ENCODE measurements around the gene TGFBR3.

Gene TGFBR3

DNA sequence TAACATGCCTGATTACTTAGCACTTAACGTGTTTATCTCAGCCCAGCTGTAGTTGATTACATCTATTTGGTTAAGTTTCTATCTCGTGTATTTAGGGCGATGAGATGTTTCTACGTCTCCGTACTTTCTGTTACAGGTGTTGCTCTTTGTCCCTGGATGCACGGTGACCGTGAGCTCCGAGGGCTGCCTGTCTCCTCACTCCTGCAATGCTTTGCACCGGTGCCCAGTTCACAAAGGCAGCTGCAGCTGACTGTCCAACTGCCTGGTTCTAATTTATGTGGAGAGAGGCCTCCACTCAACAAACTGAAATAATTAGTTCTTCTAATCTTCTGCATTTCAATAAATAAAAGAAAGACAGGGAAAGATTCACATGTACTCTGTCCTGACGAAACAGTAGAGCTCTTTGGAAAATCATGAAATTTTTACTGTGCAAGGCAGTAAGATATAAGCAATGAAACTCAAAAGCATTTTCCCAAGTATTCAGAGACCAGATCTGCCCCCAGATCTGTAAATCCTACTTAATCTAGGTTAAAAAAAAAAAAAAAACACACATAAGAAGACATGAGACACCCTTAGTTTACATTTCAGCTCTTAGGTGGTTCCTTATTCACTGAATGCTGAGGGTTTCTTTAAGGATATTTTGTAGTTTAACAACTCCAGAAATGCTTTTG is 108.2 kb downstream of the TGFBR3 start:
- no peak for DNase-seq (ENCODE audit: low read depth)

- no peak for DNase-seq (ENCODE audit: low read depth)
Observed at GRCh38 chr1:91777196-91777595, 108.8 kb downstream of the TGFBR3 start.

DNA sequence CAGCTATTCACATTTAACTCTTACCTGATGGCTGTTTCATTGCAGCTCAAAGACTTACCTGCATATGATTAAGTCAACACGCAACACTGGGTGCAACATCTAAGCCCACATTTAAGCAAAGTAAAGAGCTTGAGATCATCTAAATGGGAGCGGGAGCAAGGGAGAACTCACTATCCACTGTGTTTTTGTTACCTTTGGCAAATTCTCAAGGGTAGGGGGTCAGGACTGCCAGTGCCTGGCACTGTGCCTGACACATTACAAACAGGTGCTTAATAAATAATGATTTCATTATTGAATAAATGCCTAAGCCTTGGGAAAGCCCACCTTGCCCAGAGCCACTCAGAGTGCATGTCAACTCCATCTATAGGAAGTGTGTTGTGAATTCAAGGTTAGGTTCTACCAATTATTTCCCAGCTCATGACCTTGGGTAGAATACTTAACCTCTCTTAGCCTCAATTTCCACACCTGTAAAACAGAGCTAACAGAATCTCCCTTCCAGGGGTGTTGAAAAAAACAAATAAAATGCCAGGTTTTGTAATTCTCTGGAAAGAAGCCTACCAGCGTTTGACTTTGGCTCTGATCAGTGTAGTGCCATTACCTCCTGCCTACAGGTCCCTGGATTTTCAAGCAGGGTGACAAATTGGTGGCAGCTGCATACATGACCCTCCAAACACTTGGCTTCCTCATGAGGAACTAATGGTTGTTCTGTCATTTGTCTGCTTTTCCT is 109.7 kb downstream of the TGFBR3 start:
- no peak for DNase-seq (ENCODE audit: low read depth)

DNA sequence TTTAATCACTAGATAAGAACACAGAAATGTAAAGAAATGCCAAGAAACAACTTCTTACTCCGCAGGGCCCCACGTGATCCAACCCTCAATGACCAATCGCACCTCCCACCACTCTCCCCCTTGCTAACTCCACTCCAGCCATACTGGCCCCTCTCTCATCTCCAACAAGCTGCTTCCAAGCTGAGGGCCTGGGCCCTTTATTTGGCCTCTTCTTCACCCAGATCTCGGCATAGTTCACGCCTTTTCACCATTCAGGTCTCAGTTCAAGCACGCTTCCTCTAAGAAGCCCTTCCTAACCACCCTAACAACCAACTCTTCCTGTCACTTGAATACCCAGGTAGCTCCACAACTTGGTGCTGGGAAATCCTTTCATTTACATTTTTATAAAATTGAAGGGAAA is 110.7 kb downstream of the TGFBR3 start:
- no peak for DNase-seq (ENCODE audit: low read depth)

- DNase-seq (ENCODE audit: low read depth), result no peak
Observed at GRCh38 chr1:91774520-91775203, 111.3 kb downstream of the TGFBR3 start.

DNA sequence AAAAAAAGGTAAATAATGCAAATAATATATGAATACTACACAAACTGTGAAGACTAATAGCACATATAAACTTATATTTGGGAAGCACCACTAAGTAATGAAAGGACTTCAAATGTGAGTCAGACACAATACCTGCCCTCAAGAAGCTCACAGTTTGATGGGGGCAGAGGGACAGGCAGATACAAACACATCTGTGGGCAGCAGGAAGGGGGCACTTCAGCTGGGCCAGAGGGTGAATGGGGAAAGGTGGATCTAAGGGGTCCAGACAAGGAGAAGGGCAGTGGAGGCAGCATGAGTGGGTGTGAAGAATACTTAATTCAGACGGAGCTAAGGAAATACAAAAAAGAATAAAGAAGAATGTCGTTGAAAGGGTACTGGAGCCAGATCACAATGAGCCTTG is 114.2 kb downstream of the TGFBR3 start:
- no peak for DNase-seq (ENCODE audit: low read depth)

DNA sequence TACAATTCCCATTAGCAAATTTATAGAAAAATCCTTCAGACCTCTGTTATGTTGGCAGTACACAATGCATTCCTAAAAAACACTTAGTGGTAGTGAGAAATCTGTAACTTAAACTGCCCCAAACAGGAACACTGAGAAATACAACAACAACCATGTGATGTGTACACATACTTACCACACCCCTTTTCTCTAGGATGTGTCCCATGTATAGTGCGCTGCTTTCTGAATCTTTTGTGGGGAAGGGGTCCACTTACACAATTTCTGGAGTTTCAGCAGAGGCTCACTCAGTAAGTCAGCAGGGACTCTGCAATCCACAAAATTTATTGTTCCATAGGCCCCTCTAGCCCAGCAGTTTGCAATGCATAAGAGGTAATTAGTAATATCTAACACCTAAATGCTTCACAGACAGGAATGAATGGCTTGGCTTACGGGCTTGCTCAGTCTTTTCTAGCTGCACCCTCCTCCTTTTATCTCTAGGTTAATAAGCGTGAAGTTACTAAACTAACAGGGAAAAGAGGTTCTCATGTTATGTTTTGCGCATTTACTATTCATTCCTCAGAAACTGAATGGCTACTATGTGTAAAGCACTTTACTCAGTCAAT is 115.2 kb downstream of the TGFBR3 start:
- DNase-seq (ENCODE audit: low read depth), result no peak

- no peak for DNase-seq (ENCODE audit: low read depth)
Observed at GRCh38 chr1:91769742-91770141, 116.2 kb downstream of the TGFBR3 start.

DNA sequence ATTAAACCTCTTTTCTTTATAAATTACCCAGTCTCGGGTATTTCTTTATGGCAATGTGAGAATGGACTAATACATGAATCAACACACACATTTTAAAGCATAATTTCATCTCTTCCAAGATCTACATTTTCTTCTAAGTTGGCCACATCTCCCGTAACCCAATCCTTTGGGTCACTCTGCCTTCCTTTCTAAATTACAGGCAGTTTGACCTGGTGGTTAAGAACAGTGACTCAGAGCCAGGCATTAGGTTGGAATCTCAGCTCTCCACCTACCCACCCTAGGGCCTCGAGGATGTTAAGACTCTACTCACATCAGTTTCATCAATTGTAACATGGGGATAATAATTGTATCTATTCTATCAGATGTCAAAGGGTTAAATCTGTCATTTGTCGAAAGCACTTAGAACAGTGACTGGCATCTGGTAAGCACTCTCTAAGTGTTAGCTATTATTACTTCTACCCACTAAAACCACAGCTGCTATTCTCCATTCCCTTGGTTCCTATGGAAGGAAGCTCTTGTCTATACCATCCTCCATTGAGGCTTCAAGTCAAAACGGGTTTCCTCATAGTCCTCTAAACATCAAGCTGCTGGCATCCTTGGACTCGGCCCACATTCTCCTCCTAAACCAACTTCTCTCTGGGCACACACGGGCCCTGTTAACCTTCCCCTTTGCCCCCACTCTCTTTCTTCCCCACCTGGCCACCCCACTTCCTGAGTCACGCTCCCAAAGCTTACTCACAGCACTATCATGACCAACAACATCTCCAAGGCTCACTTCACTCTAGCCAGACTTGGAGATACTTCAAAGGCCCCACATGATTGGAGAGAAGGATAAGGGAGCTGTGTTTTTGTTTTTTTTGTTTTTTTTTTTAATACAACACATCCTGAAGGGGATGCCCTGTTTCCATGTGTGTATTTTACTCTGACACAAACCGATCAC is 116.9 kb downstream of the TGFBR3 start:
- no peak for DNase-seq (ENCODE audit: low read depth)

DNA sequence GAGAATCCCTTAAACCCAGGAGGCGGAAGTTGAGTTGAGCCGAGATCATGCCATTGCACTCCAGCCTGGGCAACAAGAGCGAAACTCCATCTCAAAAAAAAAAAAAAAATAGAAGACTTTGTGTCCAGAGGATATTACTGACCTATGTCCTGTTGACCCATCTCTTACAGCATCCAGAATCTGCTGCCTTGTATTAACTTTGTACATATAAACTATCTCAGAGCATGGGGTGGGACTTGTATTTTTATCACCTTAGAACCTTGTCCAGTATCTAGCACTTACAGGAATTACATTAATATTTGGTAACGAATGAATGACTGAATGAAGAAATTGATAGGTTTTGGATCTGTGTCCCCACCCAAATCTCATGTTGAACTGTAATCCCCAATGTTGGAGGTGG is 117.8 kb downstream of the TGFBR3 start:
- DNase-seq (ENCODE audit: low read depth), result no peak

GRCh38 chr1:91766883-91767282 is 119.1 kb downstream of the TGFBR3 start:
- no peak for DNase-seq (ENCODE audit: low read depth)

GRCh38 chr1:91765880-91766443 is 120.0 kb downstream of the TGFBR3 start:
- DNase-seq (ENCODE audit: low read depth), result no peak

- DNase-seq (ENCODE audit: low read depth), result no peak
Observed at GRCh38 chr1:91765293-91765692, 120.7 kb downstream of the TGFBR3 start.

DNA sequence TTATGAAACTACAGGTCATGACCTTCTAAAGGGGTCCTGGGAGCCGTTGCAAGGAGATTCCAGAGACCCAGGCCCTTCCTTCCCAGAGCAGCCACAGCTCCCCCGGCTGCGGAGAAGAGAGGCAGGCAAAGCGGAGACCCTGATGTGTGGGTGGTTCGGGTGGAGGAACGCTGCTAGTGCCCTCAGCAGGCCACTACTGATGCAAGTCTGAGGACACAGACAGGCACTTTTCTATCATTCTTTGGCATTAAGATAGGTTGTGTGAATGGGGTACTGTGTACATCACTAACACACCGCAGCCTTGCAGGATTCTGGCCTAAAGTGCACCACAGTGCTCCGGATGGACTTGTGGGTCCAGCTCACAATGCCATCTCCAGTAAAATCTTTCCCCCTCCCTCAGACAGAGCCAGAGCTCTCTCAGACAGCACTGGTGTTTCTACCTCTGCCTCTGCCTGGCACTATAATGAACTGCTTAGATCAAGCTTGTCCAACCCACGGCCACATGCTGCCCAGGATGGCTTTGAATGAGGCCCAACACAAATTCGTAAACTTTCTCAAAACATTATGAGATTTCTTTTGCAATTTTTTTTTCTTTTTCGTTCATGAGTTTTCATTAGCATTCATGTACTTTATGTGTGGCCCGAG is 121.4 kb downstream of the TGFBR3 start:
- DNase-seq (ENCODE audit: low read depth), result no peak

DNA sequence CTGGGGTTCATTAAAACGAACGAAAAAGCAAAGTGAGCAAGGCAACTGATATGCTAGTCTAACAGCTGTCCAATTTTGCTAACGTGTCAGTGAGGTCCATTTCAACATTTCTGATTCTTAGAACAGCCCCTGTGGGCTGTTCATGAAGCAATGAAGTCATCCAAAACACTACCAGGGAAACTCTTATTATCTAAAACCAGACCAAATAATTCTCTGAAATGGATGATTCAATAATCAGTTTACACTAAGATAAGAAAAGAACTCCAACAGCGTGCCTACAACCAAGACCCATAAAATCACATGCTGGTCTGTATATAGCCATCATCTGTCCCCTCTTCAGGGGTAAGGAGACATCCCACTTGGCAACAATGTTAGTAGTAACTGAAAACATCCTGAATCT is 122.7 kb downstream of the TGFBR3 start:
- DNase-seq (ENCODE audit: low read depth), result no peak

DNA sequence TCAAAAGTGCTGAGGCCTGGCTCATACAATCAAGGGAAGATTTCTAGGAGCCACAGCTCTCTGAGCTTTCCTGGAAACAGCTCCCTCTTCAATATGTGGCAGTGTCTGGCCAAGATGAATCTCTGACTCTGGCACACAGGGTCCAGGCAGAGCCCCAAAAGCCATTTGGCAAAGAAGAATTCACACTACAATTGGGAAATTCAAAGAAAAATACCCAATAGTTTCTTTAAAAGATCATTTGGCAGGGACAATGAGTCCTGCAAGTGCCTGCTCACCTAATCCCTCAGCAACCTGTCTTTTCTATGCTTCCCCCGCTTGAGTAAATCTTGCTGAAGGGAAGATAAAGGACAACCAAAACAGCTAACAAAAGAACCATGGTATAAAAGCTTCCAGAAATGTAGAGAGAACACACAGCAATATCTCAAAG is 124.6 kb downstream of the TGFBR3 start:
- DNase-seq (ENCODE audit: low read depth), result no peak

DNA sequence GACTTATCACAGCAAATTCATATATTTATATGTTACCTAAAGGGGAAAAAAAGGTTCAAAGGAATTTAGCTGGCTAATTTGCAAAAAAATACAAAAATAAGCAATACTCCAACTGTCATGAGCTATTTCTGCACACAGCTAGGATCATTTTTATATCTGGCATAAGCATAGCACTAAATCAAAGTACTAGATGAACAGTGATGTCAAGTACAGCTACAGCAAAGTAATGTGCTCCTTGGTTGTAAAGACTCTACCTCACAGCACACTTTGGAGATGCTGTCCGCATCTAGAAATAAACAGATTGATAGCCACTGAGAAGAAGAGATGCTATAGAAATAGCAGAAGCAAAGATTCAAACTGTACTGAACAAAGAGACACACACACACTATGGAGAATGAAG is 125.4 kb downstream of the TGFBR3 start:
- DNase-seq (ENCODE audit: low read depth), result no peak

- DNase-seq (ENCODE audit: low read depth), result no peak
Observed at GRCh38 chr1:91759076-91759475, 126.9 kb downstream of the TGFBR3 start.

DNA sequence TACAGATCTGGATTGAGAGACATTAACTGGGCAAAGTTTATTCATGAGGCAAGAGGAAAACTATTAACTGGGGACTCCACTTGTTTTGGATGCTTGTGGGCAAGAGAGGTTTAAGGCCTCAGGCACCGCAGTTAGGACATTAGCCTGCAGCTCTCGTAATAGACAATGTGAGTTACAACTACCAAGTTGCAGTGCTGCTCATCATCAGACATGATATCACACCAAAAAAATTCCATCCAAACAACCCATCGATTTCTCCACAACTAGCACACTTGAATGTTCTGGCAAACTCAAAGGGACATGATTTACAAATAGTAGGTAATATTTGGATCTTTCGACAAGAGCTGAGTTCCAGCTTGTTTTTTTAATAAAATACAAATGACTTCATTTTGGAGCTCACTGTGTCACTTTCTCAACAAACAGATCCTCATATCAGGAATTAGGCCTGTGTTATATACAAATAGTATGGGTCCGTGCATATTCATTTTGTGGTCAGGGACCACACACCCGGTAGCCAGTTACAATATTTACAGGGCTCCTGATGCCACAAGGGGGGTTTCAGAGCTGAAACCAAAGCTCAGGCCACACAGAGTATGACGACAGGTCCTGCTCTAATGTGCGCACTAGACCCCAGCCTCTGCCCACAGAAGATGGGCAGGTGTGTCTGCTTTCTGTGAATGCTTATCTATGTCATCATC is 128.0 kb downstream of the TGFBR3 start:
- no peak for DNase-seq (ENCODE audit: low read depth)

GRCh38 chr1:91755702-91756287 is 130.2 kb downstream of the TGFBR3 start:
- DNase-seq (ENCODE audit: low read depth), result no peak
